ENCODE data around the gene MFAP3.

DNA sequence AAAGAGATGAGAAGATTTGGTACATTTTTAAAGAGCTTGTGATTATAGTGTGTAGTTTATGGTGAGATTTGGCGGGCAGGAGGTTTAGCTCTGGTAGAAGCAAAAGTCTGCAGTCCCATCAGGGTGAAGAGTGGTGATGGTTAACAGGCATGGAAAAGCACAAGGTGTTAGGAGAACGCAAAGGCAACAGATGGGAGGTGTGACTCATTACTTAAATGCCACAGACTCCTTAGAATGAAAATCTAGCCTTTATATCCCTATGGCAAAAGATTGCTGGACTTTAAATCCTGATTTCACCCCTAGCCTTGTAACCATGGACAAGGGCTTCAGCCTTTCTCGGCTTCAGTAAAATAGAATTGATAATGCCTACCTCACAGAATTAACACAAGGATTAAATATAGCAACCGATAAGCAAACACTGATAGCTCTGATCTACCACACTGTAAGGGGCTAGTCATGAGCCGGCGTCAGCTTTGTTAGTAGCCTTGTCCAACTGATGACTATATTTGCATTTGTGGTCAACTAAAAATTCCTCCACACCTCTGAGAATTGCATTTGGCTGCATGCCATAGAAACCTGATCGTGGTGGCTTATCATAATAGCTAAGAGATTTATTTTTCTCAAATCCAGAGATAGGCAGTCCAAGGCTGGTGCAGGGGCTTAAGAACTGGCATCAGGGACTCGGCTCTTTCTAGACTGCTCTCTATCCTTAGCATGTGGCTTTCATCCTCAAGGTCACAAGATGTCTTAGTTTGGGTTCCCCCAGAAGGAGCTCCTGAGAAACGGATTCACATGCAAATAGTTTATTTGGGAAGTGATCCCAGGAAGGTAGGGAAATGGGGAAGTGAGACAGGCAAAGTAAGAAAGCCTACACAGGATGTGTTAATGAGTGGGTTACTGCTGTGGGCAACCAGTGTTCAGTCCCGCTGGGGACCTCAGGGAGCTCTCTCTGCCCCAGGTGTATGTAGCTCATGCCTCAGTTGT lies 19.6 kb downstream of the MFAP3 start:
- TF ChIP-seq POLR2A (IDR thresholded peaks at IDR 0.05; ENCODE audit: low read length): no peak
- TF ChIP-seq GATA1 (IDR thresholded peaks at IDR 0.05; ENCODE audit: low read depth, low read length): no peak

Measured in erythroblast (primary cell).